MM.1S (cell line): ENCODE measurements around the gene TSPAN32.

Source experiments
- DNase-seq: peaks from one replicate; pipeline ENCODE4 v3.0.0-alpha.2; 2015
- H2AFZ ChIP-seq: fragments of 300-600 bp; sonication (generic); 2 replicates; pipeline ENCODE4 v1.6.0; 2016; ENCODE audit warnings: antibody characterized with exemption, low read length
- H3F3A ChIP-seq: fragments of 300-600 bp; sonication (generic); 2 replicates; pipeline ENCODE4 v1.6.1; 2016; ENCODE audit warnings: mild to moderate bottlenecking, antibody characterized with exemption, low read length, moderate library complexity, mixed read lengths; ENCODE audit not compliant: insufficient read depth
- H3K27ac ChIP-seq: fragments of 300-600 bp; sonication (generic); 2 replicates; pipeline ENCODE4 v1.5.1; 2016; ENCODE audit warnings: mild to moderate bottlenecking, low read length
- H3K27me3 ChIP-seq: fragments of 300-600 bp; sonication (generic); replicated peaks from 2 replicates; pipeline ENCODE4 v1.6.0; 2016; ENCODE audit warnings: low read length; ENCODE audit not compliant: insufficient read depth
- H3K36me3 ChIP-seq: fragments of 300-600 bp; sonication (generic); replicated peaks from 2 replicates; pipeline ENCODE4 v1.6.1; 2016; ENCODE audit warnings: mild to moderate bottlenecking, low read length, mixed read lengths; ENCODE audit not compliant: insufficient read depth
- H3K4me1 ChIP-seq: fragments of 300-600 bp; sonication (generic); 2 replicates; pipeline ENCODE4 v1.6.1; 2016; ENCODE audit warnings: low read length, mixed read lengths
- H3K4me2 ChIP-seq: fragments of 300-600 bp; sonication (generic); 2 replicates; pipeline ENCODE4 v1.6.0; 2016; ENCODE audit warnings: low read depth, low read length
- H3K4me3 ChIP-seq: fragments of 300-600 bp; sonication (generic); 2 replicates; pipeline ENCODE4 v1.5.1; 2016; ENCODE audit warnings: low read length, mixed read lengths
- H3K79me2 ChIP-seq: fragments of 300-600 bp; sonication (generic); 2 replicates; pipeline ENCODE4 v1.6.1; 2016; ENCODE audit warnings: mixed run types, low read length, mixed read lengths
- H3K9ac ChIP-seq: fragments of 300-600 bp; sonication (generic); 2 replicates; pipeline ENCODE4 v1.6.1; 2016; ENCODE audit warnings: low read length, mixed read lengths
- H3K9me2 ChIP-seq: fragments of 300-600 bp; sonication (generic); replicated peaks from 2 replicates; pipeline ENCODE4 v1.6.1; 2016; ENCODE audit warnings: mild to moderate bottlenecking, low read length, mixed read lengths; ENCODE audit not compliant: insufficient read depth
- H3K9me3 ChIP-seq: fragments of 300-600 bp; sonication (generic); replicated peaks from 2 replicates; pipeline ENCODE4 v1.6.1; 2016; ENCODE audit warnings: mild to moderate bottlenecking, low read length, mixed read lengths; ENCODE audit not compliant: insufficient read depth
- H4K20me1 ChIP-seq: fragments of 300-600 bp; sonication (generic); 2 replicates; pipeline ENCODE4 v1.6.1; 2016; ENCODE audit warnings: mild to moderate bottlenecking, low read length, moderate library complexity, mixed read lengths; ENCODE audit not compliant: insufficient read depth
- CTCF ChIP-seq: fragments of 300-600 bp; sonication (generic); IDR thresholded peaks from 2 replicates; pipeline ENCODE4 v1.5.1; 2016; ENCODE audit warnings: antibody characterized with exemption, low read length, mixed read lengths
- EZH2 ChIP-seq: fragments of 300-600 bp; sonication (generic); optimal IDR thresholded peaks from 2 replicates; pipeline ENCODE3; 2017; ENCODE audit warnings: low read depth, mild to moderate bottlenecking, antibody characterized with exemption, low read length, mixed read lengths
- EZH2phosphoT487 ChIP-seq: fragments of 300-600 bp; sonication (generic); IDR thresholded peaks from 2 replicates; pipeline ENCODE4 v1.6.1; 2018; ENCODE audit warnings: antibody characterized with exemption, low read length

Gene TSPAN32

GRCh38 chr11:2271077-2271326 is 30.8 kb upstream of the TSPAN32 start:
- H3K4me3 ChIP-seq, result no peak overlapping the region
- no peak for DNase-seq
- no peaks in the 10 kb centered on the region for H3K9me2 ChIP-seq
- no peak overlapping the region for H3K9ac ChIP-seq
- H3K9me3 ChIP-seq, result no peaks in the 10 kb centered on the region
- H3K4me2 ChIP-seq, result no peak overlapping the region
- no peaks in the 10 kb centered on the region for H3K79me2 ChIP-seq
- H2AFZ ChIP-seq, result no peak overlapping the region
- peaks cover 70% of the 10 kb centered on the region for H3K27me3 ChIP-seq
- no peak overlapping the region for H3K27ac ChIP-seq
- H4K20me1 ChIP-seq, result no peaks in the 10 kb centered on the region
- H3K4me1 ChIP-seq, result peaks cover 5% of the 10 kb centered on the region; the same call in 1 of the 2 replicates
- H3F3A ChIP-seq, result no peaks in the 10 kb centered on the region
- no peaks in the 10 kb centered on the region for H3K36me3 ChIP-seq
- no peak for TF ChIP-seq EZH2phosphoT487
- TF ChIP-seq CTCF, result no peak
- TF ChIP-seq EZH2, result no peak

GRCh38 chr11:2271327-2272227 is 30.2 kb upstream of the TSPAN32 start:
- DNase-seq, result no peak
- Histone ChIP-seq H3K4me1 (no peaks in the 10 kb centered on the region), H3K9me2 (no peaks in the 10 kb centered on the region), H3K4me2 (no peak overlapping the region), H3F3A (no peaks in the 10 kb centered on the region), H3K9me3 (no peaks in the 10 kb centered on the region), H3K4me3 (no peak overlapping the region), H3K27ac (no peak overlapping the region), H3K9ac (no peak overlapping the region), H3K27me3 (peaks cover 73% of the 10 kb centered on the region), H2AFZ (no peak overlapping the region), H3K79me2 (no peaks in the 10 kb centered on the region), H4K20me1 (no peaks in the 10 kb centered on the region), H3K36me3 (no peaks in the 10 kb centered on the region)
- no peak for TF ChIP-seq CTCF
- no peak for TF ChIP-seq EZH2phosphoT487
- no peak for TF ChIP-seq EZH2

- Histone ChIP-seq H4K20me1 (no peaks in the 10 kb centered on the region), H3K9me2 (no peaks in the 10 kb centered on the region), H3F3A (no peaks in the 10 kb centered on the region), H3K79me2 (no peaks in the 10 kb centered on the region), H3K9me3 (no peaks in the 10 kb centered on the region), H3K4me3 (no peak overlapping the region), H3K27ac (no peak overlapping the region), H3K36me3 (no peaks in the 10 kb centered on the region), H2AFZ (no peak overlapping the region), H3K4me2 (no peak overlapping the region), H3K9ac (no peak overlapping the region), H3K27me3 (peaks cover 74% of the 10 kb centered on the region), H3K4me1 (no peaks in the 10 kb centered on the region)
- TF ChIP-seq CTCF (no peak), EZH2 (no peak), EZH2phosphoT487 (no peak)
- DNase-seq, result no peak
Measured at GRCh38 chr11:2272228-2272945, 29.4 kb upstream of the TSPAN32 start.
